OCI-LY1 (cell line): ENCODE results near the gene HIVEP1.

ENCODE experiments used
- H2AFZ ChIP-seq: fragments of 200-600 bp; sonication (generic), shearing (Covaris generic); 2 replicates; pipeline ENCODE4 v1.6.0; 2014; ENCODE audit warnings: antibody characterized with exemption, mild to moderate bottlenecking, low read length
- H3F3A ChIP-seq: fragments of 200-600 bp; sonication (generic), shearing (Covaris generic); 2 replicates; pipeline ENCODE4 v1.6.0; 2014; ENCODE audit warnings: mild to moderate bottlenecking, antibody characterized with exemption, low read length, moderate library complexity; ENCODE audit not compliant: insufficient read depth
- H3K27ac ChIP-seq: fragments of 200-600 bp; sonication (generic); 2 replicates; pipeline ENCODE4 v1.5.1; 2014; ENCODE audit warnings: low read length, mixed run types, mild to moderate bottlenecking, low read depth; ENCODE audit not compliant: poor library complexity, severe bottlenecking
- H3K27me3 ChIP-seq: fragments of 200-600 bp; sonication (generic); 2 replicates; pipeline ENCODE4 v1.6.0; 2014; ENCODE audit warnings: antibody characterized with exemption, mild to moderate bottlenecking, low read length, moderate library complexity; ENCODE audit not compliant: insufficient read depth
- H3K36me3 ChIP-seq: fragments of 200-600 bp; sonication (generic); 2 replicates; pipeline ENCODE4 v1.6.1; 2014; ENCODE audit warnings: mild to moderate bottlenecking, antibody characterized with exemption, low read length, moderate library complexity, mixed read lengths; ENCODE audit not compliant: insufficient read depth
- H3K4me1 ChIP-seq: fragments of 200-600 bp; sonication (generic); 2 replicates; pipeline ENCODE4 v1.5.1; 2014; ENCODE audit warnings: mild to moderate bottlenecking, low read length, moderate library complexity; ENCODE audit not compliant: insufficient read depth, severe bottlenecking
- H3K4me2 ChIP-seq: fragments of 200-600 bp; sonication (generic), shearing (Covaris generic); 2 replicates; pipeline ENCODE4 v1.6.1; 2014; ENCODE audit warnings: low read length
- H3K4me3 ChIP-seq: fragments of 200-600 bp; sonication (generic); 2 replicates; pipeline ENCODE4 v1.5.1; 2014; ENCODE audit warnings: low read length, low read depth, mild to moderate bottlenecking, mixed read lengths; ENCODE audit not compliant: poor library complexity, severe bottlenecking
- H3K79me2 ChIP-seq: fragments of 200-600 bp; shearing (Covaris generic); 2 replicates; pipeline ENCODE4 v1.6.1; 2016; ENCODE audit warnings: mixed run types, low read length, mixed read lengths; ENCODE audit not compliant: insufficient read depth
- H3K9ac ChIP-seq: fragments of 200-600 bp; sonication (generic), shearing (Covaris generic); 2 replicates; pipeline ENCODE4 v1.6.1; 2014; ENCODE audit warnings: mild to moderate bottlenecking, low read length, mixed read lengths
- H3K9me2 ChIP-seq: fragments of 200-600 bp; sonication (generic), shearing (Covaris generic); 2 replicates; pipeline ENCODE4 v1.6.1; 2014; ENCODE audit warnings: low read depth, mild to moderate bottlenecking, low read length, mixed read lengths
- H3K9me3 ChIP-seq: fragments of 200-600 bp; shearing (Covaris generic); 2 replicates; pipeline ENCODE4 v1.6.1; 2014; ENCODE audit warnings: low read length, mixed read lengths
- H4K20me1 ChIP-seq: fragments of 200-600 bp; sonication (generic), shearing (Covaris generic); 2 replicates; pipeline ENCODE4 v1.6.0; 2016; ENCODE audit warnings: mild to moderate bottlenecking, low read length; ENCODE audit not compliant: insufficient read depth
- EZH2 ChIP-seq: fragments of 200-600 bp; sonication (generic), shearing (Covaris generic); IDR thresholded peaks from 2 replicates; pipeline ENCODE4 v1.8.0; 2017; ENCODE audit warnings: borderline replicate concordance, mixed run types, mild to moderate bottlenecking, antibody characterized with exemption, low read length, moderate library complexity, mixed read lengths
- TF ChIP-seq, protein P1 (sequence below): fragments of 200-600 bp; sonication (generic), shearing (Covaris generic); IDR thresholded peaks from 2 replicates; pipeline ENCODE4 v1.5.1; 2017; ENCODE audit warnings: mild to moderate bottlenecking, antibody characterized with exemption, low read length, moderate library complexity, mixed read lengths

The HIVEP1 gene

DNA sequence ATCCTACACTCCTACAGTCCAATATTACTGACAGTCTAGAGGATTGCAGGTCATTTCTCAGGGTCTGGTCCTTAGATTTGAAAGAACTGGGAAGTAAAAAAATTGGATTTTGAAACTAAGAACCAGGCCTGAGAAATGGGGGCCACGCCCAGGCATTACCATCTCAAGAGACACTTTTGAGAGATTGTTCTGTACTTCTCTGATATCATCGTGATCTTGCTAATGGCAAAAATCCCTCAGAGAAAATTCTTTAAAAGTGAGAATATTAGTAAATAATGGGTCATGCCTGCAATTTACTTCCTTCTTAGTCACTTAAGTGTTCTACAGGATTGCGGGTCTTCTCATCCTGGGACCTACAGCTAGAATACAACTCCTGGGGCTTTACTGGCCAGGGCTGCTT is 42.0 kb upstream of the HIVEP1 start:
- Histone ChIP-seq H3K36me3 (no peaks in the 10 kb centered on the region), H3K27ac (no peak overlapping the region), H3K4me2 (no peak overlapping the region), H3K79me2 (no peaks in the 10 kb centered on the region), H3K9me2 (no peaks in the 10 kb centered on the region), H2AFZ (no peak overlapping the region), H3K27me3 (no peaks in the 10 kb centered on the region), H3K4me3 (no peak overlapping the region), H3K4me1 (no peaks in the 10 kb centered on the region), H3K9me3 (no peaks in the 10 kb centered on the region), H3K9ac (no peak overlapping the region), H3F3A (no peaks in the 10 kb centered on the region), H4K20me1 (no peaks in the 10 kb centered on the region)
- TF ChIP-seq, protein P1, sequence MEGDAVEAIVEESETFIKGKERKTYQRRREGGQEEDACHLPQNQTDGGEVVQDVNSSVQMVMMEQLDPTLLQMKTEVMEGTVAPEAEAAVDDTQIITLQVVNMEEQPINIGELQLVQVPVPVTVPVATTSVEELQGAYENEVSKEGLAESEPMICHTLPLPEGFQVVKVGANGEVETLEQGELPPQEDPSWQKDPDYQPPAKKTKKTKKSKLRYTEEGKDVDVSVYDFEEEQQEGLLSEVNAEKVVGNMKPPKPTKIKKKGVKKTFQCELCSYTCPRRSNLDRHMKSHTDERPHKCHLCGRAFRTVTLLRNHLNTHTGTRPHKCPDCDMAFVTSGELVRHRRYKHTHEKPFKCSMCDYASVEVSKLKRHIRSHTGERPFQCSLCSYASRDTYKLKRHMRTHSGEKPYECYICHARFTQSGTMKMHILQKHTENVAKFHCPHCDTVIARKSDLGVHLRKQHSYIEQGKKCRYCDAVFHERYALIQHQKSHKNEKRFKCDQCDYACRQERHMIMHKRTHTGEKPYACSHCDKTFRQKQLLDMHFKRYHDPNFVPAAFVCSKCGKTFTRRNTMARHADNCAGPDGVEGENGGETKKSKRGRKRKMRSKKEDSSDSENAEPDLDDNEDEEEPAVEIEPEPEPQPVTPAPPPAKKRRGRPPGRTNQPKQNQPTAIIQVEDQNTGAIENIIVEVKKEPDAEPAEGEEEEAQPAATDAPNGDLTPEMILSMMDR, result no peak
- TF ChIP-seq EZH2, result no peak

DNA sequence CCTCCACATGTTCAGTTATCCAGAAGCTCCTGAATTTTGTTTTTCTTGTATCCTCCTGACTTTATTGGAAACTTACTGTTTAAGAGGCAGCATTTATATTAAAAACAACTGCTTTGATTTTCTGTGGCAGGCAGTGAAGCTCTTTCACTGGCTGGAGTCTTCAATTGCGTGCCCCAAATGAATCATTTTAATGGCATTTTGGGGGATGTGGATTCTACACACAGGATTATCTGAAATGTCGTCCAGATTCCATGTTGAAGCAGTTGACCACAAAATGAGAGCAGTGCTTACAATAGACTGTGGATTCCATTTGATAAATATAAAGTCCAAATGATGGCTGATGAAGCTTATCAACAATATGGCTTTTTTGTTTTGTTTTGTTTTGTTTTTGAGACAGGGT is 41.0 kb upstream of the HIVEP1 start:
- H3K36me3 ChIP-seq, result no peaks in the 10 kb centered on the region
- no peak overlapping the region for H3K4me2 ChIP-seq
- H3F3A ChIP-seq, result no peaks in the 10 kb centered on the region
- peaks cover 8% of the 10 kb centered on the region for H3K4me1 ChIP-seq
- TF ChIP-seq EZH2, result no peak
- TF ChIP-seq, protein P1, result no peak
- H3K9ac ChIP-seq, result no peak overlapping the region
- no peaks in the 10 kb centered on the region for H3K79me2 ChIP-seq
- no peaks in the 10 kb centered on the region for H3K27me3 ChIP-seq
- no peaks in the 10 kb centered on the region for H4K20me1 ChIP-seq
- no peak overlapping the region for H2AFZ ChIP-seq
- no peaks in the 10 kb centered on the region for H3K9me3 ChIP-seq
- no peak overlapping the region for H3K27ac ChIP-seq
- no peaks in the 10 kb centered on the region for H3K9me2 ChIP-seq
- no peak overlapping the region for H3K4me3 ChIP-seq

DNA sequence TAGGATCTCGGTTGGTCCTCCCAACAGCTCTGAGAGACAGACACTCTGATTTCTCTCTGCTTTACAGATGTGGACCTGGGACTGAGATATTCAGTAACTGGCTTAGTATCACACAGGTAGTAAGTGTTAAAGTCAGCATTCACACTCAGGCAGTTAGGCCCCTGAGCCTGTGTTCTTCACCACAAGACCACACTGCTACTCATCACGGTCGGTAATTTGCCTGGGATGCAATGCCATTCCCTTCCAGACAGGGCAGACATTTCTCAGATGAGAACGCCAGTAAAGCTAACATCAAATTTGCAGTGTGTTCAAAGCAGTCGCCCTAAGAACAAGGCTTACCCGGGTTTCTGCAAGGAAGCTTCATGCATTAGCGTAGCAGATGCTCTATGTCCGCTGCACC is 39.8 kb upstream of the HIVEP1 start:
- no peaks in the 10 kb centered on the region for H3K9me3 ChIP-seq
- H3F3A ChIP-seq, result no peaks in the 10 kb centered on the region
- no peak overlapping the region for H3K9ac ChIP-seq
- H3K4me1 ChIP-seq, result peaks cover 13% of the 10 kb centered on the region
- no peak for TF ChIP-seq EZH2
- TF ChIP-seq, protein P1, result no peak
- H4K20me1 ChIP-seq, result no peaks in the 10 kb centered on the region
- no peaks in the 10 kb centered on the region for H3K36me3 ChIP-seq
- H3K27ac ChIP-seq, result no peak overlapping the region
- no peaks in the 10 kb centered on the region for H3K27me3 ChIP-seq
- H3K9me2 ChIP-seq, result no peaks in the 10 kb centered on the region
- H3K79me2 ChIP-seq, result no peaks in the 10 kb centered on the region
- H3K4me2 ChIP-seq, result no peak overlapping the region
- H2AFZ ChIP-seq, result no peak overlapping the region
- no peak overlapping the region for H3K4me3 ChIP-seq
